WTC11 (cell line): ENCODE results near the gene ITGA6. TPM values are rescaled to one million over a fixed set of nuclear protein-coding genes. Genes with fewer than 3 reads are reported as not detected.

Experiments
- ATAC-seq: fragments of 200-7000 bp; cut with Tn5 transposase; 2 replicates; pipeline ENCODE4 v1.10.0; 2021; ENCODE audit warnings: mild to moderate bottlenecking, moderate library complexity
- CTCF ChIA-PET: fragments of 300-600 bp; sonication (Branson Sonifier 250); formaldehyde crosslinking; loops from one replicate; lab custom pipeline; 2021; ENCODE audit warnings: antibody characterized with exemption; lab: Charles Lee
- POLR2A ChIA-PET: fragments of 350-600 bp; sonication (Branson Sonifier 250); formaldehyde crosslinking; loops from one replicate; lab custom pipeline; 2021; ENCODE audit warnings: antibody characterized with exemption; lab: Charles Lee
- DNase-seq: peaks from one replicate; pipeline ENCODE4 v3.0.0; 2021; ENCODE audit warnings: low spot score
- H3K27ac Mint-ChIP-seq: 2 replicates; pipeline ENCODE4 v1.8.0; 2021; ENCODE audit warnings: mixed read lengths
- H3K27me3 Mint-ChIP-seq: 2 replicates; pipeline ENCODE4 v1.8.0; 2021; ENCODE audit warnings: low read depth, mild to moderate bottlenecking, moderate library complexity, mixed read lengths
- H3K36me3 Mint-ChIP-seq: 2 replicates; pipeline ENCODE4 v1.8.0; 2021; ENCODE audit warnings: mixed read lengths
- H3K4me1 Mint-ChIP-seq: 2 replicates; pipeline ENCODE4 v1.8.0; 2022; ENCODE audit warnings: mixed read lengths
- H3K4me3 Mint-ChIP-seq: 2 replicates; pipeline ENCODE4 v1.8.0; 2021; ENCODE audit warnings: mild to moderate bottlenecking, moderate library complexity, mixed read lengths
- H3K9me3 Mint-ChIP-seq: 2 replicates; pipeline ENCODE4 v1.8.0; 2021; ENCODE audit warnings: mixed read lengths
- ATF3 ChIP-seq: sonication (generic); formaldehyde crosslinking; conservative IDR thresholded peaks from 2 replicates; pipeline ENCODE4 v1.8.1; 2022; ENCODE audit warnings: mild to moderate bottlenecking, missing genetic modification reagents
- CREB1 ChIP-seq: sonication (generic); formaldehyde crosslinking; IDR thresholded peaks from 2 replicates; pipeline ENCODE4 v1.8.0; 2023; ENCODE audit warnings: mild to moderate bottlenecking, missing genetic modification reagents
- FOXP4 ChIP-seq: sonication (generic); formaldehyde crosslinking; IDR thresholded peaks from 2 replicates; pipeline ENCODE4 v1.8.0; 2022; ENCODE audit warnings: mild to moderate bottlenecking, missing genetic modification reagents
- GTF2I ChIP-seq: fragments of 250-450 bp; sonication (Bioruptor Pico); conservative IDR thresholded peaks from 2 replicates; pipeline ENCODE4 v1.4.0; 2021; ENCODE audit warnings: mild to moderate bottlenecking
- IRF2 ChIP-seq: sonication (generic); formaldehyde crosslinking; IDR thresholded peaks from 2 replicates; pipeline ENCODE4 v1.8.0; 2022; ENCODE audit warnings: low read depth, missing genetic modification reagents, borderline replicate concordance
- JAZF1 ChIP-seq: fragments of 250-450 bp; sonication (Bioruptor Pico); IDR thresholded peaks from 2 replicates; pipeline ENCODE4 v1.9.0; 2021; ENCODE audit warnings: moderate library complexity, mild to moderate bottlenecking, inconsistent platforms
- MLX ChIP-seq: sonication (generic); formaldehyde crosslinking; IDR thresholded peaks from 2 replicates; pipeline ENCODE4 v1.8.1; 2023; ENCODE audit warnings: mild to moderate bottlenecking, missing genetic modification reagents, moderate library complexity
- MXD4 ChIP-seq: fragments of 250-450 bp; sonication (Bioruptor Pico); IDR thresholded peaks from 2 replicates; pipeline ENCODE4 v1.8.0; 2021; ENCODE audit warnings: mild to moderate bottlenecking, moderate library complexity, borderline replicate concordance
- NFYB ChIP-seq: sonication (generic); formaldehyde crosslinking; conservative IDR thresholded peaks from 2 replicates; pipeline ENCODE4 v1.8.0; 2022; ENCODE audit warnings: low read depth, missing genetic modification reagents
- NR1H2 ChIP-seq: sonication (generic); formaldehyde crosslinking; IDR thresholded peaks from 2 replicates; pipeline ENCODE4 v1.9.0; 2021; ENCODE audit warnings: mild to moderate bottlenecking, moderate library complexity, missing genetic modification reagents
- NR2C2 ChIP-seq: sonication (generic); formaldehyde crosslinking; IDR thresholded peaks from 2 replicates; pipeline ENCODE4 v1.8.0; 2022; ENCODE audit warnings: mild to moderate bottlenecking, missing genetic modification reagents
- ZNF121 ChIP-seq: sonication (generic); formaldehyde crosslinking; IDR thresholded peaks from 2 replicates; pipeline ENCODE4 v1.8.0; 2023; ENCODE audit warnings: missing genetic modification reagents
- ZNF219 ChIP-seq: sonication (generic); formaldehyde crosslinking; IDR thresholded peaks from 2 replicates; pipeline ENCODE4 v1.8.0; 2023; ENCODE audit warnings: missing genetic modification reagents, mild to moderate bottlenecking, borderline replicate concordance
- ZNF232 ChIP-seq: sonication (generic); formaldehyde crosslinking; IDR thresholded peaks from 2 replicates; pipeline ENCODE4 v1.8.0; 2022; ENCODE audit warnings: mild to moderate bottlenecking, missing genetic modification reagents
- ZNF263 ChIP-seq: sonication (generic); formaldehyde crosslinking; IDR thresholded peaks from 2 replicates; pipeline ENCODE4 v1.8.1; 2022; ENCODE audit warnings: low read depth, mild to moderate bottlenecking, moderate library complexity, missing genetic modification reagents
- ZNF396 ChIP-seq: fragments of 250-450 bp; sonication (Bioruptor Pico); IDR thresholded peaks from 2 replicates; pipeline ENCODE4 v1.8.0; 2021; ENCODE audit warnings: mild to moderate bottlenecking, moderate library complexity, borderline replicate concordance
- ZNF416 ChIP-seq: fragments of 250-450 bp; sonication (Bioruptor Pico); IDR thresholded peaks from 2 replicates; pipeline ENCODE4 v1.9.0; 2021; ENCODE audit warnings: mild to moderate bottlenecking, inconsistent platforms
- total RNA-seq: library from RNA; stranded (reverse); gene quantifications from 3 replicates; pipeline ENCODE4 v1.2.3, GENCODE V29; 2021
- TF ChIP-seq, protein P1 (sequence below): sonication (generic); formaldehyde crosslinking; IDR thresholded peaks from 2 replicates; pipeline ENCODE4 v1.8.1; 2023; ENCODE audit warnings: mild to moderate bottlenecking, missing genetic modification reagents, moderate library complexity
- TF ChIP-seq, protein P2 (sequence below): fragments of 250-450 bp; sonication (Bioruptor Pico); conservative IDR thresholded peaks from 2 replicates; pipeline ENCODE4 v1.9.0; 2021; ENCODE audit warnings: mild to moderate bottlenecking
- TF ChIP-seq, protein P3 (sequence below): sonication (generic); formaldehyde crosslinking; IDR thresholded peaks from 2 replicates; pipeline ENCODE4 v1.8.1; 2023; ENCODE audit warnings: mild to moderate bottlenecking, missing genetic modification reagents
- TF ChIP-seq, protein P4 (sequence below): sonication (generic); formaldehyde crosslinking; IDR thresholded peaks from 2 replicates; pipeline ENCODE4 v1.8.1; 2022; ENCODE audit warnings: low read depth, missing genetic modification reagents, borderline replicate concordance

ITGA6 gene
- total RNA-seq, 1 experiment from 2014 or later = 83.6 TPM

DNA sequence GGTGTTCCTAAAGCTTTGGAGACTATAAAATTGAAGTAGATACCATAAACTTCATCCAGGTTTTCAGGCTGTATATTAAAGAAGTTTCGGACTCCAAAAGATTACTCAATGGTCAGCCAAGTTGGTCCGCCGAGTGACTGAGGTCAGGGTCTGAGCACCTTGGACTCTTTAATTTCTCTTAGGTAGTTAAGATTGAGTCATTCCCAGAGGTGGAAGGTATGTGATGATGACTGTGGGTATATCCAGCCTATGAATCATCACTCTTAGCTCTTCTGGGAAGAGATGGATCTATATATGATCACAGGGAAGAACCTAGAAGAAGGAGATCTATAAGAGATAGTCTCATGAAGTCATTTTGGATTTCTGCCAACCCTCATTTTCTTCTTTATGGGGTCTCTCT lies 3.3 kb downstream of the ITGA6 start:
- no peak for ATAC-seq
- POLR2A ChIA-PET = no interaction called here
- Mint-ChIP-seq H3K36me3 (0 out of 2 replicates have a peak, but pooled peaks cover 2% of the 10 kb centered on the region), H3K4me1 (peaks cover 13% of the 10 kb centered on the region)
- no peak for TF ChIP-seq NR1H2
- TF ChIP-seq, all 79 proteins: peak for 0
- DNase-seq = no peak
- Mint-ChIP-seq H3K27me3 (peaks cover 13% of the 10 kb centered on the region), H3K9me3 (no peaks in the 10 kb centered on the region), H3K4me3 (no peak overlapping the region), H3K27ac (no peak overlapping the region)
- CTCF ChIA-PET = interaction anchor here (0.8 to 6.1 kb wide), 7 partner anchors 10 to 304 kb away, joined by 3 to 88 read pairs (median 3); no protein-coding TSS in a partner anchor

- Mint-ChIP-seq H3K27ac (no peak overlapping the region), H3K27me3 (peaks cover 6% of the 10 kb centered on the region), H3K36me3 (0 out of 2 replicates have a peak, but pooled peaks cover 2% of the 10 kb centered on the region), H3K9me3 (no peaks in the 10 kb centered on the region), H3K4me3 (no peak overlapping the region), H3K4me1 (peaks cover 6% of the 10 kb centered on the region)
- DNase-seq = no peak
- POLR2A ChIA-PET = interaction anchor here (0.8 kb wide), 1 partner anchor 259 kb away, joined by 3 read pairs; no protein-coding TSS in a partner anchor
- ATAC-seq = no peak
- CTCF ChIA-PET = interaction anchor here (0.9 to 2.4 kb wide), 3 partner anchors 30 to 305 kb away, joined by 3 to 5 read pairs (median 4); no protein-coding TSS in a partner anchor
- TF ChIP-seq MLX (CRISPR knock-in tag) (no peak), MXD4 (CRISPR knock-in tag) (no peak), JAZF1 (CRISPR knock-in tag) (no peak), FOXP4 (CRISPR knock-in tag) (no peak), NFYB (CRISPR knock-in tag) (no peak), GTF2I (CRISPR knock-in tag) (no peak), ZNF121 (CRISPR knock-in tag) (no peak), NR2C2 (no peak), CREB1 (CRISPR knock-in tag) (no peak), ZNF416 (no peak), IRF2 (no peak), ZNF396 (CRISPR knock-in tag) (no peak), ATF3 (CRISPR knock-in tag) (no peak), ZNF263 (no peak), ZNF219 (CRISPR knock-in tag) (no peak), ZNF232 (CRISPR knock-in tag) (no peak)
- TF ChIP-seq, protein P1, sequence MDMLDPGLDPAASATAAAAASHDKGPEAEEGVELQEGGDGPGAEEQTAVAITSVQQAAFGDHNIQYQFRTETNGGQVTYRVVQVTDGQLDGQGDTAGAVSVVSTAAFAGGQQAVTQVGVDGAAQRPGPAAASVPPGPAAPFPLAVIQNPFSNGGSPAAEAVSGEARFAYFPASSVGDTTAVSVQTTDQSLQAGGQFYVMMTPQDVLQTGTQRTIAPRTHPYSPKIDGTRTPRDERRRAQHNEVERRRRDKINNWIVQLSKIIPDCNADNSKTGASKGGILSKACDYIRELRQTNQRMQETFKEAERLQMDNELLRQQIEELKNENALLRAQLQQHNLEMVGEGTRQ (CRISPR knock-in tag) = no peak
- TF ChIP-seq, protein P2, sequence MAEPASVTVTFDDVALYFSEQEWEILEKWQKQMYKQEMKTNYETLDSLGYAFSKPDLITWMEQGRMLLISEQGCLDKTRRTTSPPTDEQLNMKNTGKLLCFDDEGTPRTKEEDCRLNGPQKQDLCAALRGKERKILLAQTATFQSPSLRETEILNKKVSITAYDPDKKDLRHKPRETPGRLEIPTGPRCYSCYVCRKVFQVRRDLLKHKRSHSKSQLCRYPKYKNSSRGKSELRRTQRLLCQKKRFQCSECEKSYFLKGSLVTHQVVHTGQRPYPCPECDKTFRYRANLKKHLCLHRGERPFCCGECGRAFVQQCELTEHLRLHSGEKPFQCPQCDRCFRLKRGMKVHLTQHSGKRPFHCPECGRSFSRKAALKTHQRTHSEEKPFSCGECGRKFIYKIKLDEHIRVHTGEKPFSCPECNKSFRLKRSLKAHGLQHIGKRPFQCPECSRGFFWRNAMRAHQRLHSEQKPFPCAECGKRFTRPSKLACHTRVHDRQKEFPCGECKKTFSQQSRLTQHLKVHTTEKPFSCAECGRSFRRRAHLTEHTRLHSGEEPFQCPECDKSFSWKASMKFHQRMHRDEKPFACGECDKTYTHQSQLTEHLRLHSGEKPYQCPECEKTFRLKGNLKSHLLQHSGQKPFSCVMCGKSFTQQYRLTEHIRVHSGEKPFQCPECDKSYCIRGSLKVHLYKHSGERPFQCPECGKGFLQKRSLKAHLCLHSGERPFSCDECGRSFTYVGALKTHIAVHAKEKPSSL = no peak
- TF ChIP-seq, protein P3, sequence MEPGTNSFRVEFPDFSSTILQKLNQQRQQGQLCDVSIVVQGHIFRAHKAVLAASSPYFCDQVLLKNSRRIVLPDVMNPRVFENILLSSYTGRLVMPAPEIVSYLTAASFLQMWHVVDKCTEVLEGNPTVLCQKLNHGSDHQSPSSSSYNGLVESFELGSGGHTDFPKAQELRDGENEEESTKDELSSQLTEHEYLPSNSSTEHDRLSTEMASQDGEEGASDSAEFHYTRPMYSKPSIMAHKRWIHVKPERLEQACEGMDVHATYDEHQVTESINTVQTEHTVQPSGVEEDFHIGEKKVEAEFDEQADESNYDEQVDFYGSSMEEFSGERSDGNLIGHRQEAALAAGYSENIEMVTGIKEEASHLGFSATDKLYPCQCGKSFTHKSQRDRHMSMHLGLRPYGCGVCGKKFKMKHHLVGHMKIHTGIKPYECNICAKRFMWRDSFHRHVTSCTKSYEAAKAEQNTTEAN (CRISPR knock-in tag) = no peak
- TF ChIP-seq, protein P4, sequence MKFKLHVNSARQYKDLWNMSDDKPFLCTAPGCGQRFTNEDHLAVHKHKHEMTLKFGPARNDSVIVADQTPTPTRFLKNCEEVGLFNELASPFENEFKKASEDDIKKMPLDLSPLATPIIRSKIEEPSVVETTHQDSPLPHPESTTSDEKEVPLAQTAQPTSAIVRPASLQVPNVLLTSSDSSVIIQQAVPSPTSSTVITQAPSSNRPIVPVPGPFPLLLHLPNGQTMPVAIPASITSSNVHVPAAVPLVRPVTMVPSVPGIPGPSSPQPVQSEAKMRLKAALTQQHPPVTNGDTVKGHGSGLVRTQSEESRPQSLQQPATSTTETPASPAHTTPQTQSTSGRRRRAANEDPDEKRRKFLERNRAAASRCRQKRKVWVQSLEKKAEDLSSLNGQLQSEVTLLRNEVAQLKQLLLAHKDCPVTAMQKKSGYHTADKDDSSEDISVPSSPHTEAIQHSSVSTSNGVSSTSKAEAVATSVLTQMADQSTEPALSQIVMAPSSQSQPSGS (CRISPR knock-in tag) = no peak
Measured at GRCh38 chr2:172431463-172431862, 4.1 kb downstream of the ITGA6 start.
